NCI-H69 (cell line): ENCODE data around the gene SPARC.
"Not testable (repeated sequence)": the region's sequence is repeated elsewhere in the genome, so short reads cannot be mapped to it uniquely, and the experiment has no call there.

Source experiments
- DNase-seq: peaks from one replicate; lab custom pipeline; 2025; lab: John Stamatoyannopoulos, UW

SPARC gene

GRCh38 chr5:151700820-151701219 is 14.1 kb upstream of the SPARC start:
- no peak for DNase-seq

GRCh38 chr5:151700296-151700695 is 13.6 kb upstream of the SPARC start:
- DNase-seq, result no peak

GRCh38 chr5:151699071-151699901 is 12.6 kb upstream of the SPARC start:
- DNase-seq, result no peak

DNA sequence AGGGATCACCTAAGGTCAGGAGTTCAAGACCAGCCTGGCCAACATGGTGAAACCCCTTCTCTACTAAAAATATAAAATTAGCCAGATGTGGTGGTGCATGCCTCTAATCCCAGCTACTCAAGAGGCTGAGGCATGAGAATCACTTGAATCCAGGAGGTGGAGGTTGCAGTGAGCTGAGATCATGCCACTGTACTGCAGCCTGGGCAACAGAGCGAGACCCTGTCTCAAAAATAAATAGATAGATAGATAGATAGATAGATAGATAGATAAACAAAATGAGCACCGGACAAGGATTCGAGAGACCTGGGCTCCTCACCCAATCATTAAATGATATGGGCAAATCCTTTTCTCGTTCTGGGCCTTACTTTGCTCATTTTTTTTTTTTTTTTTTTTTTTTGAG is 11.4 kb upstream of the SPARC start:
- not testable (repeated sequence) for DNase-seq

- DNase-seq, result no peak
These were observed 10.7 kb upstream of the SPARC start for GRCh38 chr5:151697452-151697851.

- no peak for DNase-seq
These were observed 9.9 kb upstream of the SPARC start for GRCh38 chr5:151696470-151697061.

- DNase-seq, result no peak
These were observed 8.7 kb upstream of the SPARC start for GRCh38 chr5:151695464-151695863.

GRCh38 chr5:151694035-151694485 is 7.3 kb upstream of the SPARC start:
- no peak for DNase-seq

GRCh38 chr5:151692312-151692711 is 5.6 kb upstream of the SPARC start:
- DNase-seq, result peak; percentile 44

GRCh38 chr5:151691706-151692105 is 5.0 kb upstream of the SPARC start:
- no peak for DNase-seq

GRCh38 chr5:151689591-151689990 is 2.9 kb upstream of the SPARC start:
- DNase-seq, result not testable (repeated sequence)

- no peak for DNase-seq
These were observed 1.7 kb upstream of the SPARC start for GRCh38 chr5:151688436-151688835.

DNA sequence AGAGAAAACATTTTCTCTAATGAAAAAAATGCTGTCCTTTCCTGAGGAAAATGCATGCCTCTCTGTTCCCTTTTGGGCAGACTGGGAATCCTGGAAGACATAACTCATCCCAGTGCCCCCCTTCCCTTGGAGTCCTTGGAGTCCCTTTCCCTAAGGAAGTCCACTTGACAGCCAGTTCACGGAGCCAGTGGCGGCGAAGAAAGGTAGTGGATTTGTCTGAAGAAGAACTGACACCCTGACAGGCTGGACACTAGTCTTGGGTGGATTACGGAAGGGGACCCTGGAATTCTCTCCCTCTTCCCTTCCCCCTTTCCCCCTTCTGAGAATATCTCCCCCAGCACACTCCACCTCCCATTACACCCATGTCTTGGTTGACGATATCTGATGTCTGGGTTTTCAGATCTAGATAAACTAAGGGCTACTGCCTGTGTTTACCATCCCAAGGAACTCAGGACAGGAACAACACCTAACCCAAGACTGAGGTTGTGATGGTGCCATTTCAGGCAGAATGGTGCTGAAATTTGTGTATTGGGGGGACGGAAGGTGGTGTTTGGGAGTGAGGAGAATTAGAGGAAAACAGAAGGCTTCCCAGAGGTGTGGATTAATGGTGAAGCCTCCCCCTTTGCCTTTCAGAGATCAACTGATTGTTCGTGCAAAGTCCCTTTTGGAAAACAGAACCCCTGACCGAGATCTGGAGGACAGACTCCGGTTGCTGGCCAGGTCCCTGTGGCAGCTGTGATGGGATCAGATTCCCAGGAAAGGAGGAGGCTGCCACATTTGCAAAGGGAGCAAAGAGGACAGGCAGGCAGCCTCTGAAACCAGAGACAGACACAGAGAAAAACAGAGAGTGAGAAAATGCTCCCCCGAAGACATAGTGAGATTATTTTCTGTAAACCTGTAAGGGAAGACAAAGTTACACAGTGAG is 704 bp downstream of the SPARC start:
- DNase-seq, result no peak

- DNase-seq, result no peak
These were observed 1.9 kb downstream of the SPARC start for GRCh38 chr5:151684690-151685361.

- DNase-seq, result no peak
These were observed 2.6 kb downstream of the SPARC start for GRCh38 chr5:151683986-151684588.

DNA sequence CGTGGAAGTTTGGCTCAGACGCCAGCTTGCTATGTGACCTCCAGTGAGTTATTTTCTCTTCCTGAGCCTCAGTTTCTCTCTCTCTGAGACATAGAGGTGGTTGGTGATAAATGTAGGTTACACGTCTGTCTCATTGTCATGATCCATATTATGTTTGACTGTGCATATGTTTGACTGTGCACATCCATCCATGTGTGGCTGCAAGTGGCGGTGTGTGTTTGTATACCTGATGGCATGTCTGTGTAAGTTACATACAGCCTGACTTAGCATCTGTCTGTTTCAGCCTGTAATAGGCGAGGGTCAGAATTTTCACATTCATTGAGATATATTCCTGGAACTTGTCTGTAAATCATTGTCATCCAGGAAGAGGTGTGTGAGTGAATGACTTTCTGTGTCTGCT is 3.3 kb downstream of the SPARC start:
- DNase-seq, result no peak

DNA sequence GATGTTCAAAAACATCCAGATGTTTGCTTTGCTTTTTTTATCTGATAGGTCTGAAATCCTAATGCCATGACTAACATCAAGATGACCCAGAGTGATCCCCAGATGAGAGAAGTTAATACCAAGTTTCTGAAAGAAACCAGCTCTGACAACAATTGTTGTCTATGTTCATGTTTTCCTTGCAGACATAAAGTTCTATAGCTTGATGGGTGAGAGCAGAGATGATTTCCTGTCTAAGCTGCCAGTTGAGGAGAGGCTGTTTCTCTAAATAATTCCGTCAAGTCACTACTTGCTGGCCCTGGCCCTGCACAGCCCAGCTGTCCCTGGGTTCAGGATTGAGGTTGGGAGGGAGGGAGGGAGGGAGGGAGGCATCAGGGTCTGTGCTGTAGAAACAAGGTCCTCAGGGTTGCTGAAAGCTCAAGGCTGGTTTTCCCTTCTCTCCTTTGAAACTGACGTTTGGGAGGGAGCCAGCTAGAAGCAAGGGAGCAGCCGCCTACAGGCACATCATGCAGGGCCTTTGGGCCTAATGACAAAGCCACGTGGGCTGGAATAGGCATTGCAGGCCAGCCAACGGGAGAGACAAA is 3.9 kb downstream of the SPARC start:
- DNase-seq, result no peak

DNA sequence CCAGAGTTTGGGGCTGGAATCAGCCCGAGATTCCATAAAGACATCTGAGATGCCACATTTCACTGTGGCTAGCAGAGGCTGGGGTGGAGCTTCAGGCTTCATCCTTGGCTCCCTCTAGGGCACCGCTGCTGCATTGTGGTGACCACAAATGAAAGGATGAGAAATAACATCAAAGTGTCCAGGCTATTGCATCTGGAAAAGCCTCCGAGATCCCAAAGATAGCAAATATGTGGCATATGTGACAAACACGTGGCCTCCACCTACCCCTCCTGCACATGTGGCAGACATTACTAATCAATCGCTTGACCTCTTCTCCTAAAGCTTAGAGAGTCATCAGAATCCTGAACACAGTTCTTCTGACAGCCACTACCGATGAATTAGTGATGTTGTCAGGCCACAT is 4.5 kb downstream of the SPARC start:
- no peak for DNase-seq

DNA sequence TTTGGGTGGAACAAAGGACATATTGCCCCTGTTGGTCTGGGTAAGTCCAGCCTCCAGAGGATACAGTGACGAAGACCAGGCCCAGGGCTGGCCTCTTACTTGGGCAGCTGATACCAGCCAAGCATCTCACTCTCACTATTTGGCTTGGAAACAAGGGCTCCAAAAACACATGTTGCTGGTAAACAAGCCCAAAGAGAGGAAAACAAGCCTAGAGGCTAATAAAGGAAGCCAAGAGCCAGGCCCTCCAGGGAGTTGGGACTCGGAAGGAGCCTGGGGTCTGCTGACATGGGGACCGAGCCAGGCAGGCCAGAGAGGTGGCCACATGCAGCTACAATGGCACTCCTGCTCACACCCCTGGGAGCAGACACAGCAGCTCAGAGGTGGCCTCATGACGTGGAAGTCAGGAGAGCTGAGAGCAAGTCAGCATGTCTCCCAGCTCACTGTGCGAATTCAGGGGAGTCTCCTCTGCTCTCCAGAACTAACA is 5.7 kb downstream of the SPARC start:
- no peak for DNase-seq

GRCh38 chr5:151680156-151680505 is 6.6 kb downstream of the SPARC start:
- DNase-seq, result not testable (repeated sequence)
